Left ventricle myocardium superior (tissue), 1 donor: ENCODE results near the gene DMXL1. TPM values are rescaled to one million over a fixed set of nuclear protein-coding genes. Genes with fewer than 3 reads are reported as not detected.
A peak's percentile ranks its signal among the peaks of the same experiment; 100 is the strongest.
"Not testable (repeated sequence)": the region's sequence is repeated elsewhere in the genome, so short reads cannot be mapped to it uniquely, and the experiment has no call there.

Source experiments
- ATAC-seq: fragments of 200-7000 bp; cut with Tn5 transposase; one replicate; pipeline ENCODE4 v1.9.1; 2020; ENCODE audit warnings: mild to moderate bottlenecking, moderate library complexity
- DNase-seq: peaks from one replicate; pipeline ENCODE4 v3.0.0-alpha.2; 2020
- intact Hi-C: fragments of 100-400 bp; cut with micrococcal nuclease; formaldehyde crosslinking; loops from one replicate; pipeline ENCODE4 v1.11.0; 2022
- total RNA-seq: library from RNA; stranded (reverse); fragmentation: NEBNext Ultra II Directional; extraction: Animal tissue kit (Norgen Biotek cat#: 25700); gene quantifications from one replicate; pipeline ENCODE4 v1.2.1, GENCODE V29; 2021
- donor health status: DM: no; HTN: yes; CAD: no; lungs with severe emphysema.

The DMXL1 gene
- total RNA-seq, 1 donor from 2014 or later, result 23.6 TPM

GRCh38 chr5:119063579-119064379 is 7.1 kb upstream of the DMXL1 start:
- intact Hi-C loops, result no loop called here
- DNase-seq, result no peak
- no peak for ATAC-seq

- ATAC-seq (no peak), DNase-seq (no peak)
- intact Hi-C loops, result no loop called here
These were observed 3.4 kb upstream of the DMXL1 start for GRCh38 chr5:119067450-119067849.

- intact Hi-C loops, result no loop called here
- DNase-seq (peak; percentile 90), ATAC-seq (peak; percentile 79)
These were observed 384 bp upstream of the DMXL1 start for GRCh38 chr5:119070578-119070827.

- peak; percentile 37 for ATAC-seq
- intact Hi-C loops, result no loop called here
- DNase-seq, result no peak
These were observed 691 bp downstream of the DMXL1 start for GRCh38 chr5:119071561-119071995.

GRCh38 chr5:119072496-119072895 is 1.6 kb downstream of the DMXL1 start:
- intact Hi-C loops, result no loop called here
- no peak for ATAC-seq
- DNase-seq, result no peak

GRCh38 chr5:119073746-119074337 is 3.0 kb downstream of the DMXL1 start:
- ATAC-seq, intact Hi-C loops, DNase-seq: not testable (repeated sequence)

- no peak for ATAC-seq
- intact Hi-C loops, result no loop called here
These were observed 3.5 kb downstream of the DMXL1 start for GRCh38 chr5:119074419-119074818.

GRCh38 chr5:119075269-119075668 is 4.4 kb downstream of the DMXL1 start:
- DNase-seq, ATAC-seq, intact Hi-C loops: not testable (repeated sequence)

More at GRCh38 chr5:119074419-119074818, 3.5 kb downstream of the DMXL1 start:
- DNase-seq, result no peak

- intact Hi-C loops, result no loop called here
- DNase-seq (no peak), ATAC-seq (no peak)
These were observed 5.2 kb downstream of the DMXL1 start for GRCh38 chr5:119076080-119076479.

- no peak for DNase-seq
- intact Hi-C loops, result no loop called here
- no peak for ATAC-seq
These were observed 6.6 kb downstream of the DMXL1 start for GRCh38 chr5:119077444-119077843.

GRCh38 chr5:119078071-119078846 is 7.4 kb downstream of the DMXL1 start:
- ATAC-seq (no peak), DNase-seq (no peak)
- intact Hi-C loops, result no loop called here

- ATAC-seq, result no peak
- intact Hi-C loops, result no loop called here
These were observed 8.0 kb downstream of the DMXL1 start for GRCh38 chr5:119078861-119079260.

GRCh38 chr5:119079318-119079921 is 8.5 kb downstream of the DMXL1 start:
- no peak for ATAC-seq
- intact Hi-C loops, result no loop called here
- no peak for DNase-seq

More at GRCh38 chr5:119078861-119079260, 8.0 kb downstream of the DMXL1 start:
- DNase-seq, result no peak

GRCh38 chr5:119080936-119081335 is 10.0 kb downstream of the DMXL1 start:
- DNase-seq (no peak), ATAC-seq (peak; percentile 37)
- intact Hi-C loops, result no loop called here

- intact Hi-C loops, result no loop called here
- no peak for DNase-seq
- no peak for ATAC-seq
These were observed 11.8 kb downstream of the DMXL1 start for GRCh38 chr5:119082691-119083090.

GRCh38 chr5:119083679-119084078 is 12.8 kb downstream of the DMXL1 start:
- intact Hi-C loops, result no loop called here
- ATAC-seq (no peak), DNase-seq (no peak)

- DNase-seq (no peak), ATAC-seq (no peak)
- intact Hi-C loops, result no loop called here
These were observed 17.6 kb downstream of the DMXL1 start for GRCh38 chr5:119088438-119088837.

GRCh38 chr5:119095611-119096010 is 24.7 kb downstream of the DMXL1 start:
- no peak for DNase-seq
- intact Hi-C loops, result no loop called here
- ATAC-seq, result no peak

- intact Hi-C loops, result no loop called here
- no peak for DNase-seq
- ATAC-seq, result no peak
These were observed 35.1 kb downstream of the DMXL1 start for GRCh38 chr5:119105971-119106370.

- intact Hi-C loops, result no loop called here
- DNase-seq, result no peak
- no peak for ATAC-seq
These were observed 41.3 kb downstream of the DMXL1 start for GRCh38 chr5:119112151-119112550.
